ENCODE measurements around the gene GALNT2. TPM values are rescaled to one million over a fixed set of nuclear protein-coding genes. Genes with fewer than 3 reads are reported as not detected.

GALNT2 gene
- total RNA-seq, 1 donor from 2014 or later = 29.3 TPM

DNA sequence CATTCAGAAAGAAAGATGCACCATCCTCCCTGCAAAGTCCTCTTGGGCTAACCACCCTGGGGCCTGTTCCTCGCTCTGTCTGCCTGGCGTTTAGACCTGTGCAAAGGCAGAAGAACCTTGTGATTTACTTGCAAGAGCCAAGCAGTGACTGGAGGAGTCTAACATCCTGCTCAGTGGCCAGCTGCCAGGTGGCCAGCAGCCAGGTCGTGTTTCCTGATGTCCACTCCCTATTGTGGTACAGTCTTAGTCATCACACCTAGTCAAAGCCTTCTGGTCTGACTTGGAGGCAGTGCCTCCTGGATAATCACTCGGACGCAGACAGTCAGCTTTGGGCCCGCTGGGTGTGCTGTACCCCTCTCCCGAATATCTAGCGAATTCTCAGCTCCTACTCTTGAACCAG is 241.0 kb downstream of the GALNT2 start:
- intact Hi-C loops (cut with DNase I) = loop anchor here (5.0 kb wide), 1 partner anchor 36 kb away; no protein-coding TSS in a partner anchor
- peak; percentile 85 for DNase-seq (ENCODE audit: low spot score)

DNA sequence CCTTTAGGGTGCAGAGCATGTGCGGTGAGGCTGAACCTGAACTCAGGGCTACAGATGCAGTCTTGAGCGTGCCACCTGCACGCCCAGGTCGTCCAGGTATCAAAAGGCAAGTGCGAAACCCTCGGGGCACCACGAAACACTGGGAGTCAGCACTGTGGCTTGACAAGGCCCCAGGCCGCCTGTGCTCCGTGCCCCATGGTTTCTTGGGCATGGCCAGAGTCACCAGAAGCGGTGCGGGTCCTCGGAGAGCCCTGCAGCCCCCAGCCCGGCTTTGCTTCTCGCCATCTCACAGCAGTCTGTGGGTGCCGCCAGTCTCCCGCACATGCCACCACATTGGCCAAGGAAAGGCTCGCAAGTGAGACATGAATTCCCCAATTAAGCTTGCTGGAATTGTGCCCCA is 241.8 kb downstream of the GALNT2 start:
- DNase-seq (ENCODE audit: low spot score) = peak; percentile 73
- intact Hi-C loops (cut with DNase I) = loop anchor here (5.0 kb wide), 1 partner anchor 37 kb away; no protein-coding TSS in a partner anchor

DNA sequence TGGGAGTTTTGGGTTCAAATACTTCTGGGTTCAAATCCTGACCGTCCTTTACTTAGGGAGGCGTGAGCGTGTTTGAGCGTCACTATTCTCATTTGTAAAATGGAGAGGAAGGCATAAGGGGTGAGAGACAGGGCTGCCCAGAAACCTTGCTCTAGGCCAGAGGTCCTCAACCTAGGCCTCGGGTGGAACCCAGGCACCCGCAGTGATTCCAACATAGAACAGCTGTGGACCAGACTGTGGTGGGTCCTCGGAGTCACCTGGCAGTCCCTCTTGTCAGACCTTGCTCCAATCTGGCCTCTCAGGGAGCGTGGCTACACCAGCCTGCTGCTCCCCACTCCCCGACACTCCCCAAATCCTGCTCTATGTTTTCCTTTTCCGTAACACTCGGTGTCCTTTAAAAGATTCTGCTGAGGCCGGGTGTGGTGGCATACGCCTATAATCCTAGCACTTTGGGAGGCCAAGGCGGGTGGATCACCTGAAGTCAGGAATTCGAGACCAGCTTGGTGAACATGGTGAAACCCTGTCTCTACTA is 242.7 kb downstream of the GALNT2 start:
- peak; percentile 59 for DNase-seq (ENCODE audit: low spot score)
- intact Hi-C loops (cut with DNase I) = loop anchor here (1.0 to 5.0 kb wide), 2 partner anchors 37 to 648 kb away; no protein-coding TSS in a partner anchor

- peak; percentile 82 for DNase-seq (ENCODE audit: low spot score)
- intact Hi-C loops (cut with DNase I) = loop anchor here (1.0 kb wide), 1 partner anchor 649 kb away; no protein-coding TSS in a partner anchor
These were observed 243.5 kb downstream of the GALNT2 start for GRCh38 chr1:230310381-230311163.

DNA sequence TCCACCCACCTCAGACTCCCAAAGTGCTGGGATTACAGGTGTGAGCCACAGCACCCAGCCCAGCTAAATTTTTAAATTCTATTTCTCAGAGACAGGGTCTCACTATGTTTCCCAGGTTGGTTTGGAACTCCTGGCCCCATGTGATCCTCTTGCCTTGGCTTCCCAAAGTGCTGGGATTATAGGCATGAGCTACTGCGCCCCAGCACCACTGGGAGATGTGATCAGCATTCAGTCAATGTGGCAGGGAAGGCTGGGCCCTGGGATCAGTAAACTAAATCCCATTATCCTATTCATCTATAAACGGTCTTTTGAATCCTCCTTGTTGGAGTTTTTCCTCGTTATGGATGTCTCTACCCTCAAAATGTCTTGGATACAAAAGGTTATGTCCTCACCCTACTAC is 245.6 kb downstream of the GALNT2 start:
- intact Hi-C loops (cut with DNase I) = no loop called here
- DNase-seq (ENCODE audit: low spot score) = peak; percentile 75

DNA sequence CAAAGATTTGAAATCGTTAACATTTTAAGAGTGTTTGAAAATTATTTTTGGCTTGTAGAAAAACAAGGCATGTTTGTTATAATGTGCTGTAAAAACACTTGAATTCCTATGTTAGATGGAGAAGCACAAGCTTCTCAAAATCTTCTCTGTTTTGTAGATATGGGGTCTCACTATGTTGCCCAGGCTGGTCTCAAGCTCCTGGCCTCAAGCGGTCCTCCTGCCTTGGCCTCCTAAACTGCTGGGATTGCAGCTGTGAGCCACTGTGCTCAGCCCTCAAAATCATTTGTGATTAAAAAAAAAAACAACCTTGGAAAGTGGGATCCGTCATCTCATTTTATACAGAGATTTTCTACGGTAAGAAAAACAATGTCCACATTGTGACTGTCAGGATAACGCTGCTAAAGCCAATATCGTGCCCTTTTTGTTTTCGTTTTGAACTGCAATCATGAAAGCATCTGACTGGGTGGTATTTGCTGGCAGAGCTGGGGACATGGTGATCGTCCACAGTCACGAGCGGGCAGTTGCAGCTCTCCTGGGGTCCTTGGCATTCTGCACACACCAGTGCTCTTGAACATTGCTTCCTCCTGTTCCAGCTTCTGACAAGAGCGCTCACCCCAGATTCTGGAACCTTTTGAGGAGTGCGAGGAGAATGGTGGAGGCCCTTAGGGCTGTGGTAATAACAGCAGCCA is 246.6 kb downstream of the GALNT2 start:
- intact Hi-C loops (cut with DNase I) = no loop called here
- DNase-seq (ENCODE audit: low spot score) = peak; percentile 10

GRCh38 chr1:230314142-230314470 is 247.1 kb downstream of the GALNT2 start:
- intact Hi-C loops (cut with DNase I) = no loop called here
- peak; percentile 68 for DNase-seq (ENCODE audit: low spot score)

DNA sequence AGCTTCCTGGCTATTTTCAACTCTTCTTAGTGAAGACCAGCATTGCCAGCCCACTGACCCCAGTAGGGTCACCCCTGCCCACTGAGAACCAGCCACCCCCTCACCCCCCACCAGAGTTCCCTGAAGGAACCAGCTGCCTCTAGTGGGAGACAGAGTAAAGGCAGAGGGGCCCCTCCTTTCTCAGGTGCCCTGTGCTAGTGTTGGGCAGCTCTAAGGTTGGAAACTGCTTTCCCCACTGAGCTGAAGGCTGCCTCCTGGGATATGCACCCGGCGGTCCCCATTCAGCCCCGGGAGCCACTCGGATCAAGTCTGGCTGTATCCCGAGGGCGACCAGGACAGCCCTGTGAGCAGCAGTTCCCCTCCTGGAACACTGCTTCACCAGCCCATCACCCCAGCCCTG is 248.1 kb downstream of the GALNT2 start:
- DNase-seq (ENCODE audit: low spot score) = peak; percentile 63
- intact Hi-C loops (cut with DNase I) = no loop called here

DNA sequence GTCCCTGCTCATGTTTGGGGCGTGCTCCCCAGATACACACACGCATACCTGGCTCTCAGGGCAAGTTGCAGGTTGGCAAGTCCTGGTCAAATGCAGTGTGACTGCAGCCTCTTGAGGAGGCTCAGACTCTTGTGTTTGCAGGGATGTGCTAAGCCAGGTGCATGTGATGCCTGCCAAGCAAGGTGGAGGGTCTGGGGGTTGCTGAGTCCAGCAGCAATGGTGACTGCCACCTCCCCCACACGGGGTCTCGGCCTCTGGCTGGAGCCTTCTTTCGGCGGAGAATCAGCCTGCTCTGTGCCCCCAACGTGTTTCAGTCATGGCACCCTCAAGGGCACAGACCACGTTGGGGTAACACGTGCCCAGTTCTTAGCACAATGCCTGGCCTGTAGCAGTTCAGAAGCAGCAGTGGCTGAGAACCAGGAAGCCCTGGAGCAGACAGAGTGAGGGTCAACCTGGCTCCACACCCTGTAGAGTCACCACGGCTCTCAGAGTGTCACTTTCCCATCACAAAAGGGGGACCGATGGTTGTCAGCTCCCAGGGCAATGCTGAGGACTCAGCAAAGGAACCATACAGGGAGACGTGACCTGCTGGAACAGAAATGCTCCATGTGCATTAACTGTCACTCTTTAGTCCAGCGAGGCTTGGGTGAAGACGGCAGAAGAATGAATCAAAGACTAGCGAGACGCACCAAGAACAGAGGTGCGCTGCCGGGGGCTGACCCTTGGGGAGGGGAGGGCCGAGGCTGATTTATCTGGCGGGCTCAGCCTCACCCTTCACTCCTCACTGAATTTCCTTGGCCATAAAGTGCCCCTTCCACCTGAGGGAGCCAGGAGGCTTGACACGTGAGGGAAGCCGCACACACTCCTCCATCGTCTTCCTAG is 250.1 kb downstream of the GALNT2 start:
- DNase-seq (ENCODE audit: low spot score) = peak; percentile 75

DNA sequence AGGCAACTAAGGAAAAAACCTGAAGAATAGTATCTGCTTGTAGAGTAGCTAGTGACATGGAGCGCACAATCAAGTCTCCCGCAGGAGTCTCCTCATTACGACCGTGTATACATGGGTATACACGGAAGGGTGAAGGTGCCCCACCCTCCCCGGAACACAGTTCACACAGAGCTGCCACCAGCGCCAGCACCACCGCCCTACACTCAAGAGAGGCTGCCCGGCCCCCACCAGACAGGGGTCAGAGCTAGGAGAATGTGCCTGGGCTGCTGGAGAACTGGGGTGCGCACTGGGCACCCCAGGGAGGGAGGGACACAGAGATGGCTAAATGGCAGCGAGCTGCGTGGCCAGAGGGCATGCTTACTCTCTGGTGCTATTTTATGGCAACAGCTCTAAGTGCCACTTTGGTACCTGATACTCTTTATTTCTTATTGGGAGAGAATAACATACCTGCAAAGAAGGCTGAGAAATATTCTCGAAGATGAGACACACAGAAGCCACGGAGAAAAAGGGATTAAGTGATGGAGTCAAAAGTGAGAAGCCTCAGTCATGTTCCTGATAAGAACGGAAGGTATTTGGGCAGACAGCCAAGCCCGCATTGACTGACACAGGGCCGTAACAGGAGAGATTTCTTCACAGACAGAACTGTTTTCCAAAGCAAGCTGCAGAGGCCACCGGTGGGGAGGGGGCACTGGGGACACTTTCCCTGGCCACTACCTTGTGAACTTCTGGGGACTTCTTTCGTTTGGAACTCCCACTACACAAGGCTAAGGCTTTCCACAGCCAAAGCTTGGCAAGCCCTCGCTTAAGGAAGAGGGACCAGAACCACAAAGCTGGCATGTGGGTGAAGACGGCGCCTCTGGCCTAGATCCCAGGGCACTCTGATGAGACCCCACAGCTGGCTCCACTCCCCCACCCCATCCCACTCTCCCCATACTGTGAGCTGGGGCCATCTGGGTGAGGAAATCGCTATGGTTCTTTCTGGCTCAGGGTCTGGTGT is 251.1 kb downstream of the GALNT2 start:
- DNase-seq (ENCODE audit: low spot score) = peak; percentile 60
- intact Hi-C loops (cut with DNase I) = no loop called here

More for the DNA sequence above, 250.1 kb downstream of the GALNT2 start:
- intact Hi-C loops (cut with DNase I) = no loop called here

- DNase-seq (ENCODE audit: low spot score) = peak; percentile 64
These were observed 252.1 kb downstream of the GALNT2 start for GRCh38 chr1:230319014-230319747.

GRCh38 chr1:230320804-230321203 is 253.8 kb downstream of the GALNT2 start:
- peak; percentile 19 for DNase-seq (ENCODE audit: low spot score)
- intact Hi-C loops (cut with DNase I) = no loop called here

More at GRCh38 chr1:230319014-230319747, 252.1 kb downstream of the GALNT2 start:
- intact Hi-C loops (cut with DNase I) = no loop called here

DNA sequence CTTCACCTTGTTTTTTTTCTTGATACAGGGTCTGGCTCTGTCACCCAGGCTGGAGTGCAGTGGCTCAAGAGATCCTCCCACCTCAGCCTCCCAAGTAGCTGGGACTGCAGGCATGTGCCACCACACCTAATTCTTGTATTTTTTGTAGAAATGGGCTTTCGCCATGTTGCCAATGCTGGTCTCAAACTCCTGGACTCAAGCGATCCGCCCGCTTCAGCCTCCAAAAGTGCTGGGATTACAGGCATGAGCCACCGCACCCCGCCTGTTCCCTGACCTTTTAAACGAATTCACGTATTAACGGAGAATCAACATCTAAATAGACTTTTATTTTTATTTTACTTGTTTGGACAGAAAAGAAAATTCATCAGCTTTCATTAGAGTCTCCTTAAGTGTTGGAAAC is 254.3 kb downstream of the GALNT2 start:
- DNase-seq (ENCODE audit: low spot score) = peak; percentile 64
- intact Hi-C loops (cut with DNase I) = no loop called here

DNA sequence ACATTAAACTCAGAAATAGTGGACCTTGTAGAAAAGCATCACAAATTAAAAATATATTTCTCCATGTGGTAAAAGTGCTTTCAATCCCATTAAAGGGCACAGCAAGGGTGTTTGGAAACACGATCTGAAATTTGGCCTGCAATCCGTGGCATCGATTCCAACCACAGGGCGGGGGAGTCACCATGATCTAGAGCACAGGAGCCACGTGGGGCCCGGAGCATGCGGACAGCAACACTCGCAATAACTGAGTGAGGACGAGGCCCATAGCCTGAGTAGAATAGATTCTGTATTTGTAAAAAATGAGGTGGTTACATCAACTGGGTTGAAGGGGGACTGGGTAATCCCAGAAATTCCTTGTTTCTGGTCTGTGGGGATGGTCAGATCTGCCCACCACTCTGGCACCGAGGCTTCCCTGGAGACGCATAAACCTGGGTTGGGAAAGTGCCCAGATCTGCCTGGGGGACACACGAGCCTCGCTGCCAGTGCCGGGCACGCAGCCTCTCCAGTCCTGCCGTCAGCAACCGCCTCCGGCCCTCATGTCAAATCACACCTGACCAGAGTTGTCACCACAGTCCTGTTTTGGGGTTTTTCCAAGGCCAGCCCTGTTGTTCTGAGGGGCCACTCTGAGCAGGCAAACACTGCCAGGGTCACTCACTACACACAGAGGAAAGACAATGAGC is 254.8 kb downstream of the GALNT2 start:
- peak; percentile 79 for DNase-seq (ENCODE audit: low spot score)

DNA sequence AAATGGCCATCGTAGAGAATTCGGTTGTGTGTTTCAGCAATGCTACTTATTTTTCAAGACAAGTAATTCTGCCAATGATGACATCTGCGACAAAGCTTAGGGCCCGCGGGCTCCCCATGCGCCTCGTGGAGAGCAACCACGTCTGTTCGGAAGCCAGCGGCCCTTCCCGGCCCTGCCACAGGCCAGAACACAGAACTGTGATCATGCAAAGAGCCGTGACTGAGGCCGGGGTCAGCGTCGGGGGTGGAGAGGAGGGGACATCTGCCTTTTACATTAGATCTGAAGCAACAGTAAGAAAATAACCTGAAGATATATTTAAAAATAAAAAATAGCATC is 255.4 kb downstream of the GALNT2 start:
- DNase-seq (ENCODE audit: low spot score) = no peak
- intact Hi-C loops (cut with DNase I) = no loop called here

More for the DNA sequence above, 254.8 kb downstream of the GALNT2 start:
- intact Hi-C loops (cut with DNase I) = no loop called here

- peak; percentile 69 for DNase-seq (ENCODE audit: low spot score)
- intact Hi-C loops (cut with DNase I) = no loop called here
These were observed 256.0 kb downstream of the GALNT2 start for GRCh38 chr1:230322967-230323547.

- intact Hi-C loops (cut with DNase I) = no loop called here
- peak; percentile 61 for DNase-seq (ENCODE audit: low spot score)
These were observed 256.6 kb downstream of the GALNT2 start for GRCh38 chr1:230323686-230324085.
